Esophagus squamous epithelium (tissue), 4 donors: ENCODE measurements around the gene CLCN1.

Experiments used
- POLR2A ChIP-seq, 4 donors: fragments of 450-650 bp; IDR thresholded peaks; one replicate each; pipeline ENCODE4 v1.6.1; 2017; ENCODE audit warnings: antibody characterized with exemption in 4 of 4, mild to moderate bottlenecking in 4 of 4, moderate library complexity in 3 of 4
- TF ChIP-seq, protein P1 (sequence below), 6 experiments: fragments of 450-650 bp in 4 of 6; fragments of 200-600 bp in 2 of 6; sonication (generic) in 2 of 6; IDR thresholded peaks; one replicate each; pipeline ENCODE4 v1.5.1; 2016 to 2019; ENCODE audit warnings: antibody characterized with exemption in 6 of 6, mild to moderate bottlenecking in 4 of 6, moderate library complexity in 4 of 6

DNA sequence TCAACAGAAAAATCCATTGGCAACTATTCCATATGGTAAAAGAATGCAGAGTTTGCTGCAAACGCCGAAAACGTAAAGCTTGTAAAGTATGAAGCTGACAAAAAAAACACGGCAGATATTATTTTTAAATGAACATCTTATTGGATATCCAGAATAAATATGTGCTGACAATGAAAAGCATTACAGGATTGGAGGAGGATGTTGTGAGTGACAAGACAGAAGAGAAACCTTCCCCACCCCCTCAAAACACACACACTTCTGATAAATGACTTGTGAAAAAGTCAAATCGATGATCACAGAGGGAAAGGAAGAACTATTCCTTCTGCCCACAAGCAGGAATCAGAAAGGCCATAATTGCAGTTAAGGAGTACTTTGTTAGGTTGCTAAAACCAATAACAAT, 32.0 kb downstream of the CLCN1 start:
- no peak for TF ChIP-seq POLR2A (IDR thresholded peaks at IDR 0.05)
- TF ChIP-seq, protein P1, sequence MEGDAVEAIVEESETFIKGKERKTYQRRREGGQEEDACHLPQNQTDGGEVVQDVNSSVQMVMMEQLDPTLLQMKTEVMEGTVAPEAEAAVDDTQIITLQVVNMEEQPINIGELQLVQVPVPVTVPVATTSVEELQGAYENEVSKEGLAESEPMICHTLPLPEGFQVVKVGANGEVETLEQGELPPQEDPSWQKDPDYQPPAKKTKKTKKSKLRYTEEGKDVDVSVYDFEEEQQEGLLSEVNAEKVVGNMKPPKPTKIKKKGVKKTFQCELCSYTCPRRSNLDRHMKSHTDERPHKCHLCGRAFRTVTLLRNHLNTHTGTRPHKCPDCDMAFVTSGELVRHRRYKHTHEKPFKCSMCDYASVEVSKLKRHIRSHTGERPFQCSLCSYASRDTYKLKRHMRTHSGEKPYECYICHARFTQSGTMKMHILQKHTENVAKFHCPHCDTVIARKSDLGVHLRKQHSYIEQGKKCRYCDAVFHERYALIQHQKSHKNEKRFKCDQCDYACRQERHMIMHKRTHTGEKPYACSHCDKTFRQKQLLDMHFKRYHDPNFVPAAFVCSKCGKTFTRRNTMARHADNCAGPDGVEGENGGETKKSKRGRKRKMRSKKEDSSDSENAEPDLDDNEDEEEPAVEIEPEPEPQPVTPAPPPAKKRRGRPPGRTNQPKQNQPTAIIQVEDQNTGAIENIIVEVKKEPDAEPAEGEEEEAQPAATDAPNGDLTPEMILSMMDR (IDR thresholded peaks at IDR 0.05): no peak
